Adrenal gland (tissue), 12 donors: ENCODE measurements around the gene KIAA1755. TPM values are rescaled to one million over a fixed set of nuclear protein-coding genes. Genes with fewer than 3 reads are reported as not detected.
A peak's percentile ranks its signal among the peaks of the same experiment; 100 is the strongest.

Source experiments
- DNase-seq, 7 donors: peaks; one replicate each; pipeline ENCODE4 v3.0.0-alpha.2; 2019 to 2020
- H3K27ac ChIP-seq, 5 donors: fragments of 200-600 bp; sonication (generic) in 4 of 5; 1 replicate in 3 of 5; 2 replicates in 2 of 5; pipeline versions ENCODE4 v1.5.1 to v1.8.0; 2016 to 2020; ENCODE audit warnings: mild to moderate bottlenecking in 1 of 5
- H3K27me3 ChIP-seq: fragments of 200-600 bp; 2 replicates; pipeline ENCODE4 v1.8.0; 2021
- H3K36me3 ChIP-seq, 2 donors: fragments of 200-600 bp; replicated peaks in 1 of 2; 1 replicate in 1 of 2; 2 replicates in 1 of 2; pipeline versions ENCODE4 v1.5.1 to v1.8.0; 2018 to 2022
- H3K4me1 ChIP-seq, 2 donors: fragments of 200-600 bp; replicated peaks in 1 of 2; 1 replicate in 1 of 2; 2 replicates in 1 of 2; pipeline versions ENCODE4 v1.5.1 to v1.8.0; 2018 to 2021
- H3K4me3 ChIP-seq, 4 donors: fragments of 200-600 bp; sonication (generic) in 3 of 4; one replicate each; pipeline ENCODE4 v1.5.1; 2016 to 2018
- H3K9me3 ChIP-seq, 3 donors: fragments of 200-600 bp; sonication (generic) in 1 of 3; replicated peaks in 1 of 3; 1 replicate in 2 of 3; 2 replicates in 1 of 3; pipeline versions ENCODE4 v1.5.1 to v1.8.0; 2016 to 2021
- CTCF ChIP-seq, 6 experiments: fragments of 450-650 bp in 4 of 6; fragments of 200-600 bp in 2 of 6; sonication (generic) in 1 of 6; IDR thresholded peaks; 1 replicate in 5 of 6; 2 replicates in 1 of 6; pipeline versions ENCODE4 v1.5.1 to v1.8.0; 2016 to 2021; ENCODE audit warnings: antibody characterized with exemption in 6 of 6, mild to moderate bottlenecking in 2 of 6, moderate library complexity in 1 of 6
- POLR2A ChIP-seq, 2 donors: fragments of 450-650 bp; IDR thresholded peaks; one replicate each; pipeline ENCODE4 v1.6.1; 2017; ENCODE audit warnings: antibody characterized with exemption in 2 of 2, mild to moderate bottlenecking in 2 of 2, moderate library complexity in 1 of 2
- WGBS, 4 donors: extraction: QIAGEN DNeasy Blood & Tissue Kit in 2 of 4; methylation state at CpG; one replicate each; pipeline versions ENCODE4 v1.1.5 to v1.1.7; 2013 to 2017; 5-methylcytosine and 5-hydroxymethylcytosine counted together
- intact Hi-C, 2 donors: fragments of 100-400 bp; cut with DNase I; formaldehyde crosslinking; loops; one replicate each; pipeline versions ENCODE4 v1.14.1 to v1.15.0; 2022 to 2023
- polyA plus RNA-seq, 3 donors: library from polyadenylated mRNA; stranded (reverse); fragments of 200-250 nt in 2 of 3; fragments of 350-450 nt in 1 of 3; fragmentation: Illumina TruSeq in 1 of 3; extraction: RNeasy Lipid Tissue Mini Kit (QIAGEN cat#74804) in 1 of 3; gene quantifications; one replicate each; pipeline ENCODE4 v1.2.3, GENCODE V29; 2013 to 2014
- total RNA-seq, 9 donors: library from RNA; depleted of rRNA in 4 of 9; stranded (reverse); fragments of >200 nt in 4 of 9; fragments of 120-200 nt in 1 of 9; fragmentation: NEBNext Ultra II Directional in 1 of 9; extraction: Animal tissue kit (Norgen Biotek cat#: 25700) in 1 of 9; gene quantifications; one replicate each; pipeline versions ENCODE4 v1.1.0 to v1.2.4, GENCODE V29; 2013 to 2023
- donor health status: healthy with polysubstance abuse.
- donor health status: Bipolar disorder and iron deficiency.
- donor health status: DM: yes; HTN: yes; CAD: no.
- donor health status: DM: no; HTN: no; CAD: no.
- donor health status: DM: no; HTN: no; CAD: no.
- donor health status: DM: yes; HTN: yes; CAD: no.

Gene KIAA1755
- total and polyA plus RNA-seq, 12 donors = 0.42 to 8.0 (median 2.0) TPM

- 87 to 97% (median 92%) methylated on average over 3 to 4 of the region's 4 CpGs for WGBS, 4 donors
- peak in 1 of 7 donors; percentile 31 for DNase-seq
- Histone ChIP-seq H3K36me3 (no peaks in the 10 kb centered on the region), H3K9me3 (no peaks in the 10 kb centered on the region), H3K27me3 (no peaks in the 10 kb centered on the region), H3K4me3 (no peak overlapping the region), H3K4me1 (peaks cover 0 to 8% of the 10 kb centered on the region in 2 donors), H3K27ac (peak overlapping the region in 2 of 5 donors; percentile 59 to 73)
- intact Hi-C loops = no loop called here
- no peak for TF ChIP-seq CTCF (IDR thresholded peaks at IDR 0.05)
- no peak for TF ChIP-seq POLR2A (IDR thresholded peaks at IDR 0.05)
Measured at GRCh38 chr20:38196076-38196475, 64.5 kb downstream of the KIAA1755 start.

- H3K4me3 ChIP-seq = no peak overlapping the region
- H3K4me1 ChIP-seq = peaks cover 0 to 8% of the 10 kb centered on the region in 2 donors
- H3K9me3 ChIP-seq = no peaks in the 10 kb centered on the region
- intact Hi-C loops = no loop called here
- no peak for TF ChIP-seq CTCF (IDR thresholded peaks at IDR 0.05)
- TF ChIP-seq POLR2A (IDR thresholded peaks at IDR 0.05) = no peak
- peak in 1 of 7 donors; percentile 34 for DNase-seq
- no peak overlapping the region for H3K27ac ChIP-seq
- H3K36me3 ChIP-seq = no peaks in the 10 kb centered on the region
- no peaks in the 10 kb centered on the region for H3K27me3 ChIP-seq
- WGBS, 4 donors = 80 to 91% (median 88%) methylated on average over 7 of the region's 7 CpGs
Measured at GRCh38 chr20:38195521-38195920, 65.0 kb downstream of the KIAA1755 start.

- peak in 1 of 7 donors; percentile 50 for DNase-seq
- intact Hi-C loops = no loop called here
- Histone ChIP-seq H3K36me3 (no peaks in the 10 kb centered on the region), H3K9me3 (no peaks in the 10 kb centered on the region), H3K4me1 (peaks cover 0 to 8% of the 10 kb centered on the region in 2 donors), H3K4me3 (no peak overlapping the region), H3K27me3 (no peaks in the 10 kb centered on the region), H3K27ac (no peak overlapping the region)
- no peak for TF ChIP-seq CTCF (IDR thresholded peaks at IDR 0.05)
- TF ChIP-seq POLR2A (IDR thresholded peaks at IDR 0.05) = no peak
- WGBS, 4 donors = 75 to 87% (median 80%) methylated on average over 5 of the region's 5 CpGs
Measured at GRCh38 chr20:38194971-38195504, 65.5 kb downstream of the KIAA1755 start.

GRCh38 chr20:38193586-38194105, 66.9 kb downstream of the KIAA1755 start:
- Histone ChIP-seq H3K27ac (no peak overlapping the region), H3K36me3 (no peaks in the 10 kb centered on the region), H3K27me3 (no peaks in the 10 kb centered on the region), H3K4me3 (no peak overlapping the region), H3K9me3 (no peaks in the 10 kb centered on the region), H3K4me1 (peaks cover 0 to 8% of the 10 kb centered on the region in 2 donors)
- intact Hi-C loops = no loop called here
- 77 to 100% (median 90%) methylated on average over 2 to 4 of the region's 4 CpGs for WGBS, 4 donors
- TF ChIP-seq POLR2A (IDR thresholded peaks at IDR 0.05) = no peak
- no peak for TF ChIP-seq CTCF (IDR thresholded peaks at IDR 0.05)
- peak in 1 of 7 donors; percentile 17 for DNase-seq
